ENCODE measurements around the gene ZC3H12D.

ZC3H12D gene

DNA sequence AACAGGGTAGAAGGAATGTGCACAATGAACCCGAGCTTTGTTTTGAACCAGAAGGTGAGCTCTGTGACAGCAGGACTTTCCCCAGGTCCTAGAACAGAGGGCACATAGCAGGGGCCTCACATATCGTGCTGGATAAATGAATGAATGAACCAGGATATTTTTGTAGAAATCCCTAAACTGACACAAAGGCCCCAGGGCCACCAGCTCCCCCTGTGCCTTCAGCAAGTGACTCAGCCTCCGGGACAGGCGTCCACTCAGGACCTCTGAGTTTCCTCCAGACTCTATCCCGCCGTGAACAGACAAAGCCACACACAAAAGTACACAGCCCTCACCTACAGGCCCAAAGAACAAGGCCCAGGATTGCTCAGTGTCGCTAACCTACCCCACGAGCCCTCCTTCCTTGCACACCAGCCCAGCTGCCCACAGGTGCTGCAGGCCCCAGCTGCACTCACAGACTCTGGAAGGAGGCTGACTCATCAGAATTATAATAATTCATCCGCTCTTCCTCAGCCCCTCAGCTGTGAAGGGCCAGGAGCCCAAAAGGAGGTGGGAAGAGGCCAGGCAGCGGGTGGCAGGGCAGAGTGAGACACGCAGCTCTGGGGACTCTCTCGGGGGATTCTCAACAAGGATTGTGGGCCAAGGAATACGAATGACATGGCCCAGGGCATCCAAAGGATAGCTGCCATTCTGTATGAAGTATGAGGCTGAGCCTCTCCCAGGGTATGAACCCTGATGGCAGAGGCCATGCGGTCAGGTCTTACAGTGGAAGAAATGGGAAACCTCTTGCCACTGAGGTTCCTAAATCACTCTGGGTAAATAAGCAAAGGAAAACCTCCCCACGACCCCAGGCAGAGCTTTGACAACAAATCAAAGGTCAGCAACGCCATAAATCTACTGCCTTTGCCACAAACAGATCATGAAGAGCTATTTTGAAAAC, 43.8 kb downstream of the ZC3H12D start:
- no peak for DNase-seq

GRCh38 chr6:149439626-149440025, 45.2 kb downstream of the ZC3H12D start:
- no peak for DNase-seq

GRCh38 chr6:149438855-149439254, 46.0 kb downstream of the ZC3H12D start:
- no peak for DNase-seq

GRCh38 chr6:149437212-149437611, 47.6 kb downstream of the ZC3H12D start:
- DNase-seq = no peak

GRCh38 chr6:149436647-149437046, 48.2 kb downstream of the ZC3H12D start:
- DNase-seq = no peak

DNA sequence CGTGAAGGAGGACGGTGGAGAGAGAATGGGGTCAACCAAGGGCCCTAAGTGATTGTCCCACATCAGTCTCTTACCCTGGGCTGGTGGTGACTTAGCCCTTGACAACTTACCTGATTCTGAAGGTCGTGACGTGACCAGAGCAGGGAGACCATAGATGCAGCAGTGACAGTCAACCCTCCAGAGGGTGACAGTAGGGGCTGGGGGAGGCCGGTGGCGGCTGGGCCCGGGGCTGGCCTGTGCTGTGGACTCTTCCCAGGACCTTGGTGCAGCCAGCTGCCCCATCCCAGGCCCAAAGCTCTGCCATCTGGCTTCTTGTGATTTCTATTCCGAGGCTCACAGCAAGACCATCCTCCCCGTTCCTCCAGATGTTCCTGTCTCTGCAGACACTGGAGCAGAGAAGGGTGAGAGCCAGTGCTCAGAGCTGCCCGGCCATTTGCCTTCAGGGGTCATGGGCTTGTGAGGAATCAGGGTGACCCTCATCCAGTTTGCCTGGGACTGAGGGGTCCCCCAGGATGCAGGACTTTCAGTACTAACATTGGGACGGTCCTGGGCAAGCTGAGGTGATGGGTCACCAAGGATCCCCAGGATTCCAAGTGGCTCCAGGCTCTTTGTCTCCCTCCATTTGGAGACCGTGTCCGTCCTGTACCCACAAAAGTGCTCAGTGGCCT, 48.8 kb downstream of the ZC3H12D start:
- DNase-seq = no peak

DNA sequence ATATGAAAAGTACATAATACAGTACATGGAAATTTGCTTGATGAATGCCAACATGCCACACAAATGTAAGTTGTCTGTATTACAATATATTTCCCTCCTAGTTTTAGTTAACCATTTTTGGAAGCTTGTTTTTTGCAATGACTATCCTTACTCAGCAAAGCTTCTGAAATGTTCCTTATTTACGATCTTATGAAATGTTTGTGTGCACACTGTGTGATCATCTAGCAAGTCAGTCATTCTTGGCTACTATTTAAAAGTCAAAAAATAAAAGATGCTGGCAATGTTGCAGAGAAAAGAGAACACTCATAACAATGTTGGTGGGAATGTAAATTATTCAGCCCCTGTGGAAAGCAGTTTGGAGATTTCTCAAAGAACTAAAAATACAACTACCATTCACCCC, 50.9 kb downstream of the ZC3H12D start:
- DNase-seq = no peak

DNA sequence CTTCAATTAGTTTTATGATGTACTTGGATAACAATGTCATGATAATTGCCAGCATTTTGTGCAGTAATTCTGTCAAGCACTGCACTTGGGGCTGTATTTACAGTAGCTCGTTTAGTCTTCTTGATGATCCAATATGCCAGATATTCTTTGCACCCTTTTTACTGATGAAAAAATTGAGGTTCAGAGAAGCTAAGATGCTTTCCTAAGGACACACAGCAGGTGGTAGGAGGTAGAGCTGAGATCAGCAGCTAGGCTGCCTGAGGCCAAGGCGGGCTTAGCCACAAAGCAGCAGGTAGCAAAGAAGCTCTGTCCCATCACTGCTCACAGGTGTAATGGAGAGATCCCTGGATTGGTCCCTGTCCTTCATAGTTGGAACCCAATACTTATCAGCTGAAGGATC, 51.4 kb downstream of the ZC3H12D start:
- DNase-seq = no peak

GRCh38 chr6:149431905-149432775, 52.7 kb downstream of the ZC3H12D start:
- DNase-seq = peak in 1 of 2 experiments; percentile 35

DNA sequence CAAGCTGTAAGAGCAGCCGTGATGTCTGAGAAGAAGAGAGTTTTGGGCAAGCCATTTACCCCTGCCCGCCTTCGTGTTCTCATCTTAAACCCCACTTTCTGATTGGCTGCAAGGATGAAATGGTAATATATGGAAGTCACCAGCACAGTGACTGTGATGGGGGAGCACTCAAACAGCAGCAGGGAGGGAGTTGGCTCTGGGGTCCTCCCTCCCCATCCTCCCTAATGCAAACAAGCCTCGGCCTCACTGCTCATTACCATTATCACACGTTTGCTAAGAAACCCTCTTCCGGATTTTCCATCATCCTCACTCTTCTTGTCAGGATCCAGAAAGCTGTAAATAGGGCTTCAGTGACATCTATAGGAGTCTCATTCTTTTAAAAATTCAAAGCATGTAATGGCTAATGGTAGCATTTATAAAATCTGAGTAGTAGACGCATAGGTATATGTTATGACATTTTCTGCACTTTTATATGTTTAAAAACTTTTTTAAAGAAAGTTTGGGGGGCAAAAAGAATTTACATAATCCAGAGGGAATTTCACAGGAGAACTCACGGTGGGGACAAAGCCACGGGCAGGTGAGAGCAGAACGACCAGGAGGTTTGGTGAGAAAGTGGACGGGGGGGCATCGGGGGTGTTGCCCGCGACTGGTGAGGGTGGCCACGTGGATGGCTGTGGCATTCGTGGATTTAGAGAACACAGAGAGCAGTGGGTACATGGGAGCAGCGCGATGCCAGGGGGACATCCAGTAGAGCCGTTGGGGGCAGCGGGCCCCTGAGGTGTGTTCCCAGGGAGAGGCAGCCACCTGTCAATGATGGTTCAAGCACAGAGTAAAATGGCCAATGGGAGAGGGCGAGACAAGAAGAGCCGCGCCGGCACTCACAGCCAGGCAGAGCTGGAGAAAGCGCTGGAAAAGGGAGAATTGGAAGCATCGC, 55.1 kb downstream of the ZC3H12D start:
- no peak for DNase-seq

- DNase-seq = no peak
These were observed 56.2 kb downstream of the ZC3H12D start for GRCh38 chr6:149428606-149429005.

DNA sequence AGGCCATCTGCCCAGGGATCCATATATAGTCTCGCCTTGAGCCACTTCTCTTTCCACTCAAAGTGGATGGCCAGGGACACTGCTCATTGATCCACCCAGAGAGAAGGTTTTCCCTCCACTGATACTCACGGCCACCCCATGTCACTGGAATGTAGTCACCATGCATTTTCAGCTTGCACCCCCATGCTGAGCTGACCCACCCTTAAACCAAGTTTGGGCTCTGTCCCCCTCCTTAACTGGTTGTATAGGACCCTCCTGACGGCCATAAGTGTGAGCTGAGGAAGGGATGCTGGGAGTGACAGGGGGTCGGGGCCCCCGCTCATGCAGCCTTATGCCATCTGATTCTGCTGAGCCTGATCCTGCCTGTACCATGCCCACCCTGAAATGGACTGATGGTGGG, 59.1 kb downstream of the ZC3H12D start:
- DNase-seq = no peak

GRCh38 chr6:149425224-149425623, 59.6 kb downstream of the ZC3H12D start:
- DNase-seq = no peak

DNA sequence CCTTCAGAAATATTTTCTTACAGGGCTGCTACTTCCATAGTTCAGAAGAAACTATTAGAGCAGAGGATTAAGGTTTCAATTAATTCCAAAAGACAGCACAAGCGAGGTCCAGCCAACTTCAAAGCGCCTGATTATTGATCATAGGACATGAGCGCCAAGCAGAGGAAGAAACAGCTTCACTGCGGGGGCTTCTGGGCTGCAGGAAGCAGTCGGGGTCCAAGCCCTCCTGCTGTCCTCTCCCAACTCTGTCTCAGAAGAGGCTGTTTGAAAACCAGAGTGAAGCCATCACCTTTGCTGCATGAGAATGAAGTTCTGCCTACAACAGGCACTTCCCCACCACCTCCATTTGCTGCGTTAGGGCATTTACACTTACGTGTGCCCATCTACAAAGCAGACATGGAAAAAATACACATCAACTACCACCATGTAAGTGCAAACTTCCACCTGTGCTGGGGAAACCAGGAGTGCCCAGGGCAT, 60.8 kb downstream of the ZC3H12D start:
- DNase-seq = no peak

GRCh38 chr6:149422581-149422980, 62.2 kb downstream of the ZC3H12D start:
- DNase-seq = no peak

DNA sequence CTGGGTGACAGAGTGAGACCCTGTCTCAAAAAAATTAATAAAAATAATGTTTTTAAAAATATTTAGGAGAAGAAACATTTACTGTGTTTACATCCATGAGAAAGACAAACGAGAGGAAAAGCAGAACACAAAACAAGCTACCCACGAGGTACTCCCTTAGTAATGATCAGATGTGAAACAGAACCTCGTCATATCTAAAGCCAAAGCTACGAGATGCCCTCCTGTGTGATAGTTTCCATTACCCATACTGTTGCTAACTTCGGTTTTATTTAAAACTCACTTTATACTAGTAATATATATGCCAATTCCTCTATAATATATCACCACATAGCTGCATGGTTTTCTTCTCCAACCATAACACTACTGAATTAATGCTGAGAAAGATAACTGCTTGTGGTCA, 63.7 kb downstream of the ZC3H12D start:
- DNase-seq = no peak

GRCh38 chr6:149419696-149420404, 65.0 kb downstream of the ZC3H12D start:
- no peak for DNase-seq

GRCh38 chr6:149414821-149415220, 70.0 kb downstream of the ZC3H12D start:
- DNase-seq = no peak

GRCh38 chr6:149414009-149414408, 70.8 kb downstream of the ZC3H12D start:
- no peak for DNase-seq

DNA sequence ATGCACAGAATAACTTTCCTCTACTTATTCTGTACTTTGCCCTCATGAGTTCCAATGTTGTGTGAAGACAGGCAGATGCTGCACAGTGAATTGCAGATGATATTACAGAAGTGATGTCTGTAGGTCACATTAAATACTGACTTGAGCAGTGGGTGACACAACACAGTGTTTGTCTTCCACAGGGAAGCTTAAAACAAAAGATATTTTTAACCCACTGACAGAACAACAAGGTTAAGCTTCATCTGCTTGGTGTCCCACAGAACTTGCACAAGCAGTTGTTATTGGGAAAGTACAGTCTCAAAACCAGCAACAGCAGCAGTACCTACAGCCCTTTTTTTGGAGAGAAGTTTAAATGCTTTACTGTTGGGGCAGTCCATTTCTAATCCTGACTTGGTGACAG, 74.3 kb downstream of the ZC3H12D start:
- DNase-seq = no peak

DNA sequence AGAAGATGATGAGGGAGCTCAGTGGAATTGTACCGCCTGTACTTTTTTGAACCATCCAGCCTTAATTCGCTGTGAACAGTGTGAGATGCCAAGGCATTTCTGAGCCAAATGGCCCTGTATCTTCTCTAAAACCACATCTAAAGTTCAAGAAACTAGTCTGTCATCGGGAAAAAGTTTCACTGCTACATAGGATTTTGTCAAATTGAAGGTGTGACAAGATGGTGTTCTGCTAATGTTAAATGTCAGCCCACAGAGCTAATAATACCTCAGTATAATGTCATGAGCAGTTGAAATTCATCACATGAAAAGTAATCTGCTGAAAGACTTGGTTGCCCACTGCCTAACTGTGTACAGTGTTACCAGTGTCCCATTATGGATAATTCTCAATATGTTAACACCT, 75.2 kb downstream of the ZC3H12D start:
- no peak for DNase-seq

All from cerebellar nuclear complex (tissue), 1 donor.